Uterus (tissue), 4 donors: ENCODE results near the gene SART3. TPM values are rescaled to one million over a fixed set of nuclear protein-coding genes. Genes with fewer than 3 reads are reported as not detected.

ENCODE experiments used
- DNase-seq, 2 donors: peaks; one replicate each; pipeline ENCODE4 v3.0.0-alpha.2; 2019 to 2020
- H3K27ac ChIP-seq, 2 donors: fragments of 200-600 bp; sonication (generic); 1 replicate in 1 of 2; 2 replicates in 1 of 2; pipeline ENCODE4 v1.5.1; 2016 to 2018
- H3K27me3 ChIP-seq, 2 donors: fragments of 200-600 bp; sonication (generic); one replicate each; pipeline ENCODE4 v1.5.1; 2018 to 2019; ENCODE audit warnings: control low read depth in 1 of 2
- H3K36me3 ChIP-seq, 2 donors: fragments of 200-600 bp; sonication (generic); one replicate each; pipeline ENCODE4 v1.5.1; 2019; ENCODE audit warnings: control low read depth in 1 of 2
- H3K4me1 ChIP-seq, 2 donors: fragments of 200-600 bp; sonication (generic); one replicate each; pipeline ENCODE4 v1.5.1; 2018 to 2019; ENCODE audit warnings: control low read depth in 1 of 2
- H3K4me3 ChIP-seq, 2 donors: fragments of 200-600 bp; sonication (generic); 1 replicate in 1 of 2; 2 replicates in 1 of 2; pipeline ENCODE4 v1.5.1; 2018 to 2019; ENCODE audit warnings: mild to moderate bottlenecking in 1 of 2
- H3K9me3 ChIP-seq, 2 donors: fragments of 200-600 bp; sonication (generic); one replicate each; pipeline ENCODE4 v1.5.1; 2019; ENCODE audit warnings: control low read depth in 1 of 2
- POLR2A ChIP-seq, 2 donors: fragments of 450-650 bp; IDR thresholded peaks; one replicate each; pipeline ENCODE4 v1.6.1; 2016; ENCODE audit warnings: antibody characterized with exemption in 2 of 2, mild to moderate bottlenecking in 1 of 2, moderate library complexity in 1 of 2
- intact Hi-C: fragments of 100-400 bp; cut with DNase I; formaldehyde crosslinking; loops from one replicate; pipeline ENCODE4 v1.15.1; 2023; ENCODE audit warnings: low total_unique reads
- total RNA-seq, 4 donors: library from RNA; depleted of rRNA in 3 of 4; stranded (reverse); fragments of >200 nt in 3 of 4; gene quantifications; one replicate each; pipeline versions ENCODE4 v1.1.0 to v1.2.4, GENCODE V29; 2014 to 2023
- TF ChIP-seq, protein P1 (sequence below), 4 experiments: fragments of 200-600 bp in 2 of 4; fragments of 450-650 bp in 2 of 4; sonication (generic) in 2 of 4; IDR thresholded peaks; one replicate each; pipeline ENCODE4 v1.5.1; 2016 to 2019; ENCODE audit warnings: antibody characterized with exemption in 4 of 4, mild to moderate bottlenecking in 2 of 4, moderate library complexity in 1 of 4
- donor health status: DM: yes; HTN: yes; CAD: no.

Gene SART3
- total RNA-seq, 4 donors from 2014 or later, result 16.2 to 86.1 (median 55.7) TPM

DNA sequence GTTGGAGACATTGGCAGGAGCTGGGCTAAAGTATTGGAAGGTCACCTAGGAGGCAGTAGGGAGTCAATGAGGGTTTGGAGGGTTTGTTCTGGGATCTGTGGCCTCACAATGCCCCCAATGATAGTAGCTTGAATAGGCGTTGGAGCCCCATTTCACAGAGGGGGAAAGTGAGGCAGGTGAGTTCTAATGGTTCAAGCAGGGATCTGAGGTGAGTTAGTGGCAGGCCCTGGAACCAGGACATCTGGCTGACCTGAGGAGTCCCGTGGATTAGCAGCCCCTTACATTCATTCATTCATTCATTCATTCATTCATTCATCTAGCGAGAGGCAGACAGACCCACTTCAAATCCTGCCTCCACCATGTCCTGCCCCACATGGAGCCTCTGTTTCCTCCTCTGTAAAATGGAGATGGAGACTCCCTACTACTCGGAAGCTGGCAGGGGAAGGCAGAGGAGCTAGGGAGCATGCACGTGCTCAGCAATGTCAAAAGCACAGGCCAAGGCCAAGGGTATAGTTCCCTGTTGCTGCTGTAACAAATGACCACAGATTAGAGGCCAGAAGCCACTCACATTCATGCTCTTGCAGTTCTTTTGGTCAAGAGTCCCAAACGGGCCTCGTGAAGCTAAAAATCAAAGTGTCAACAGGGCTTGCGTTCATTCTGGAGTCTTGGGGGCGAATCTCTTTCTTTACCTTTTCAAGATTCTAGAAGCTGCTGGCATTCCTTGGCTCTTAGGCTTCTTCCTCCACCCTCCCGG is 39.2 kb upstream of the SART3 start:
- intact Hi-C loops, result no loop called here
- no peaks in the 10 kb centered on the region for H3K4me1 ChIP-seq
- H3K27ac ChIP-seq, result no peak overlapping the region
- TF ChIP-seq, protein P1, sequence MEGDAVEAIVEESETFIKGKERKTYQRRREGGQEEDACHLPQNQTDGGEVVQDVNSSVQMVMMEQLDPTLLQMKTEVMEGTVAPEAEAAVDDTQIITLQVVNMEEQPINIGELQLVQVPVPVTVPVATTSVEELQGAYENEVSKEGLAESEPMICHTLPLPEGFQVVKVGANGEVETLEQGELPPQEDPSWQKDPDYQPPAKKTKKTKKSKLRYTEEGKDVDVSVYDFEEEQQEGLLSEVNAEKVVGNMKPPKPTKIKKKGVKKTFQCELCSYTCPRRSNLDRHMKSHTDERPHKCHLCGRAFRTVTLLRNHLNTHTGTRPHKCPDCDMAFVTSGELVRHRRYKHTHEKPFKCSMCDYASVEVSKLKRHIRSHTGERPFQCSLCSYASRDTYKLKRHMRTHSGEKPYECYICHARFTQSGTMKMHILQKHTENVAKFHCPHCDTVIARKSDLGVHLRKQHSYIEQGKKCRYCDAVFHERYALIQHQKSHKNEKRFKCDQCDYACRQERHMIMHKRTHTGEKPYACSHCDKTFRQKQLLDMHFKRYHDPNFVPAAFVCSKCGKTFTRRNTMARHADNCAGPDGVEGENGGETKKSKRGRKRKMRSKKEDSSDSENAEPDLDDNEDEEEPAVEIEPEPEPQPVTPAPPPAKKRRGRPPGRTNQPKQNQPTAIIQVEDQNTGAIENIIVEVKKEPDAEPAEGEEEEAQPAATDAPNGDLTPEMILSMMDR (IDR thresholded peaks at IDR 0.05), result no peak
- H3K9me3 ChIP-seq, result no peaks in the 10 kb centered on the region
- no peak overlapping the region for H3K4me3 ChIP-seq
- no peaks in the 10 kb centered on the region for H3K27me3 ChIP-seq
- DNase-seq, result no peak
- H3K36me3 ChIP-seq, result no peaks in the 10 kb centered on the region

GRCh38 chr12:108599541-108599940 is 38.6 kb upstream of the SART3 start:
- DNase-seq, result no peak
- H3K9me3 ChIP-seq, result no peaks in the 10 kb centered on the region
- H3K27ac ChIP-seq, result no peak overlapping the region
- intact Hi-C loops, result no loop called here
- H3K27me3 ChIP-seq, result no peaks in the 10 kb centered on the region
- H3K4me3 ChIP-seq, result no peak overlapping the region
- H3K36me3 ChIP-seq, result no peaks in the 10 kb centered on the region
- no peaks in the 10 kb centered on the region for H3K4me1 ChIP-seq
- TF ChIP-seq, protein P1 (IDR thresholded peaks at IDR 0.05), result no peak
- no peak for TF ChIP-seq POLR2A (IDR thresholded peaks at IDR 0.05)

- intact Hi-C loops, result no loop called here
- no peak for TF ChIP-seq POLR2A (IDR thresholded peaks at IDR 0.05)
- Histone ChIP-seq H3K4me1 (no peaks in the 10 kb centered on the region), H3K36me3 (no peaks in the 10 kb centered on the region), H3K27ac (peak overlapping the region; percentile 55 to 67), H3K9me3 (no peaks in the 10 kb centered on the region), H3K27me3 (no peaks in the 10 kb centered on the region), H3K4me3 (no peak overlapping the region)
- DNase-seq, result no peak
Observed at GRCh38 chr12:108598553-108599250, 37.7 kb upstream of the SART3 start.

DNA sequence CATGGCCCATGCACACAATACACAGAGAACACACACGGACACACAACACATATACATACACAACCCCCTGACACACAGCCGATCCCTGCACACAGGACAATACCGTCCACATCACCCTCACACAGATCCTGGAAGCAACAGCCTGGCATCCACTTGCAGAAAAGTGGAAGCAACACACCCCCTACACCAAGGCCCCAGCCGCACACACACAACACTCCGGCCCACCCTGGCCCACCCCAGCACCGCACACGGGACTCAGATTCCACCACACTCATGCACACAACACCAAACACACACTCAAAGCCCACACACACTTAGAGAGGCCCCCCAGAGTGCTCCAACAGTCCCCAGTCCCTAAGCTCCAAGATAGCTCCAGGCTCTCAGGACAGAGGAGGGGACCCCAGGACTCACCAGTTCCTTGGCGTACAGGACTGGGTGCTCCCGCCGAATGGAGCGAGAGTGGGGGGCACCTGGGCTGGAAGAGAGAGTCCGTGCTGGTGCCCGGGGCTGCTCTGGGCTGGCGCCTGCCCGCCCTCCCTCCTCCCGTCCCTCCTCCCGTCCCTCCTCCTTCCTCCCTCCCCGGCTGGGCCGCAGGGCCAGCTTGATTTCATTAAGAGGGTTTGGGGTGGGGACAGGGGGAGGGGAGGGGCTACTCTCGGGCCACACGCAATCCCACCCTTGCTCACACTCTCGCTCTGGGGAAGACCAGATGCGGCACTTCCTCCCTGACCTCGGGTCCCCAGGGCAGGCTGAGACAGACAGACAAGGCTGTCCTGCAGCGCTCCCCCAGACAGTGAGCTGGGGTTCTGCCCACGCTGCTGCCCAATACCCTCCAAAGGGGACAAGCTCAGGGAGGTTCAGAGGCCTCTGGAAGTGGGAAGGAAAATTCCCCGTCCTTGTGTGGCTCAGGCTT is 36.8 kb upstream of the SART3 start, which contains the start of gene TMEM119:
TSS of gene TMEM119 (minus strand) at position 526 of the 913 bp plus-strand sequence. CDS start 5,701 bp downstream, outside the sequence.
- TF ChIP-seq POLR2A (IDR thresholded peaks at IDR 0.05), result no peak
- TF ChIP-seq, protein P1 (IDR thresholded peaks at IDR 0.05), result no peak
- H3K4me3 ChIP-seq, result peak within 1 kb of the TSS; percentile 9 to 28
- H3K36me3 ChIP-seq, result no peaks in the 10 kb centered on the region
- no peaks in the 10 kb centered on the region for H3K4me1 ChIP-seq
- no peaks in the 10 kb centered on the region for H3K9me3 ChIP-seq
- H3K27ac ChIP-seq, result peak within 1 kb of the TSS; percentile 55 to 67
- peak; percentile 45 to 54 for DNase-seq
- intact Hi-C loops, result no loop called here
- no peaks in the 10 kb centered on the region for H3K27me3 ChIP-seq

- no peaks in the 10 kb centered on the region for H3K36me3 ChIP-seq
- H3K4me3 ChIP-seq, result peak overlapping the region; percentile 9 to 28
- no peak for DNase-seq
- intact Hi-C loops, result no loop called here
- H3K27me3 ChIP-seq, result no peaks in the 10 kb centered on the region
- H3K9me3 ChIP-seq, result no peaks in the 10 kb centered on the region
- H3K4me1 ChIP-seq, result no peaks in the 10 kb centered on the region
- TF ChIP-seq, protein P1 (IDR thresholded peaks at IDR 0.05), result no peak
- no peak for TF ChIP-seq POLR2A (IDR thresholded peaks at IDR 0.05)
- H3K27ac ChIP-seq, result peak overlapping the region; percentile 55 to 67
Observed at GRCh38 chr12:108596854-108597558, 36.0 kb upstream of the SART3 start.
